GM12865 (cell line): ENCODE measurements around the gene CLTCL1.
"Not testable (repeated sequence)": the region's sequence is repeated elsewhere in the genome, so short reads cannot be mapped to it uniquely, and the experiment has no call there.

Experiments used
- DNase-seq: peaks from one replicate; pipeline ENCODE4 v3.0.0; 2010; ENCODE audit warnings: low read depth
- H3K4me3 ChIP-seq: 2 replicates; pipeline ENCODE4 v1.5.1; 2011; ENCODE audit warnings: mild to moderate bottlenecking, low read depth, low read length, control low read depth
- CTCF ChIP-seq: IDR thresholded peaks from 2 replicates; pipeline ENCODE4 v1.5.1; 2011; ENCODE audit warnings: low read length, control low read depth, low read depth, inconsistent platforms; ENCODE audit not compliant: insufficient read depth; ENCODE audit errors: missing control alignments

The CLTCL1 gene

GRCh38 chr22:19329454-19329853 lies 37.9 kb upstream of the CLTCL1 start:
- DNase-seq: no peak
- no peak for TF ChIP-seq CTCF
- no peak overlapping the region for H3K4me3 ChIP-seq

GRCh38 chr22:19325296-19325948 lies 33.9 kb upstream of the CLTCL1 start:
- no peak for TF ChIP-seq CTCF
- no peak for DNase-seq
- H3K4me3 ChIP-seq: no peak overlapping the region

- DNase-seq, H3K4me3 ChIP-seq: not testable (repeated sequence)
Measured at GRCh38 chr22:19323420-19323819, 31.9 kb upstream of the CLTCL1 start.

GRCh38 chr22:19321757-19322156 lies 30.2 kb upstream of the CLTCL1 start:
- no peak overlapping the region for H3K4me3 ChIP-seq
- no peak for TF ChIP-seq CTCF
- DNase-seq: no peak

- DNase-seq, H3K4me3 ChIP-seq: not testable (repeated sequence)
Measured at GRCh38 chr22:19320136-19320535, 28.6 kb upstream of the CLTCL1 start.

- DNase-seq: no peak
- no peak overlapping the region for H3K4me3 ChIP-seq
- no peak for TF ChIP-seq CTCF
Measured at GRCh38 chr22:19319281-19319680, 27.8 kb upstream of the CLTCL1 start.

- DNase-seq: no peak
- no peak overlapping the region for H3K4me3 ChIP-seq
- no peak for TF ChIP-seq CTCF
Measured at GRCh38 chr22:19317865-19318264, 26.3 kb upstream of the CLTCL1 start.

GRCh38 chr22:19307872-19308271 lies 16.4 kb upstream of the CLTCL1 start:
- H3K4me3 ChIP-seq: no peak overlapping the region
- no peak for DNase-seq
- TF ChIP-seq CTCF: no peak

- DNase-seq, H3K4me3 ChIP-seq: not testable (repeated sequence)
Measured at GRCh38 chr22:19306535-19306934, 15.0 kb upstream of the CLTCL1 start.
